Activated T-cell treated with anti-CD3 and anti-CD28 coated beads, Interleukin-2, amount 50 U/mL, for 48 hours (primary cell): ENCODE measurements around the gene TIMP2.
"Not testable (repeated sequence)": the region's sequence is repeated elsewhere in the genome, so short reads cannot be mapped to it uniquely, and the experiment has no call there.

ENCODE experiments used
- DNase-seq, 2 experiments: peaks; one replicate each; pipeline ENCODE4 v3.0.0-alpha.2; 2020

TIMP2 gene

DNA sequence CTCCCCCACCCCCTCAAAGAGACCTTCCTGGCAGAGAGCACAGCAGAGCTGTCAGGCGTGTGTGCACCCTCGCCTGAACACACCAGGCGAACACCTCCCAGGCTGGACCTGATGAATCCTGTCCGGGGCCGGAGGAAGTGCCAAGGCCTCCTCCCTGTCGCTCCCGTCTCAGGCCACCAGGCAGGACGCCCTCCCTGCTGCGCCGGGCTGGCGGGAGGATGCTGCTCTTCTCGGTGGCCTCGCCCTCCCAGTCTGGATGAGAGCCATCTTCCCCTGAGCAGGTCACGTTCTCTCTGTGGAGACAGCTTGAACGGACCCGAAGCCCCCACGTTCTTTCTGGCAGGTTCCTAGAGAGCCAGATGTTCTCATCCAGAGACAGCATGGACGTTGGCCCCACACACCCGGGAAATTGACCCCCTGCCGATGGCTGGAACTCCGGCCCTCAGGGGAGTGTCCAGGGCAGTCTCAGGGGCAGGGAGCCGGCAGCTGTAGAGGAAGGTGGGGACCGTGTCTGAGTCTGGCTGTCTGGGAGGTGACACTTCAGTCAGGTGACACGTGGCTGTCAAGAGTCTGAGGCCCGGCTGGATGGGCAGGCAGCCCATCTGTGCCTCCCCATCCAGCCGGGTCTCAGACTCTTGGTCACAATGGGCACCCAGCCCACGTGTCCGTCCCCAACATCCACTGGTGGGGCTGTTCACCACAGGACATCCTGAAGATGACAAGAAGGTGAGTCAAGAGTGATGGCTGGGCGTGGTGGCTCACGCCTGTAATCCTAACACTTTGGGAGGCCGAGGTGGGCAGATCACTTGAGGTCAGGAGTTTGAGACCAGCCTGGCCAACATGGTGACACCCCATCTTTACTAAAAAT, 5.0 kb upstream of the TIMP2 start:
- no peak for DNase-seq

DNA sequence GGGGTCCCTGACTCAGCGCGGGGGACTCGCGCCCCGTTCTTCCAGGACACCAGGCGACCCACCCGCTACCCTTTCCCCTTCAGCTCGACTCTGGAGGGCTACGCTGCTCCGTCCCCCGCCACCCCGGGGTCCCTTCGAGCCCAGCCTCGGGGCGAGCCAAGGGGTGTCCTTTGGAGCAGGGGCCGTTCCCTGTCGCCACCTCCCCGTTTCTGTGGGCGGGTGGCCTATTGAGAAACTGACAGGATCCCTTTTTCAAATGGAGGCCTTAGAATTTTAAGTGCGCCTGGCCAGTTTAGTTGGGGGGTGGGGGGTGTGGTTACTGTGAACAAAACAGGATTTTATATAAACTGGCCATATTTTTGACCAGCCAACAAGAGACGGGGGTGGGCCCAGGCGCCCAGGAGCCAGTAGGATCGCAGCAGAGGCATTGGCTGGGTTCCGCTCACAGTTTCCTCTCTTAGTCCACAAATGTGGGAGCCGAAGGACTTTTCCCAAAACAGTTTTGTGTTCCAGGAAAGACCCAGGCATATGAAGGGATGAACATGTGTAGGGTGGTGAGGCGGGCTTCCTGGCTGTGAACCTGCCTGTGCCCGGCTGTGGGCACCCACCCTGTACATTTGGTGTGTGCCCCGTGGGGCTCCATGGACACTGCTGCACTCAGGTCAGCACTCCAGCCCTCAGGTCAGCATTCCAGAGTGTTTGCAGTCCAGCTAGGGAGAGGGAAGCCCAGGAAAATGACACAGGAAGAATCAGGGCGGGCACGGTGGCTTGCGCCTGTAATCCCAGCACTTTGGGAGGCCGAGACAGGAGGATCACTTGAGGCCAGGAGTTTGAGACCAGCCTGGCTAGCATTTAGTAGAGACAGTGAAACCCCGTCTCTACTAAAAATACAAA, 722 bp upstream of the TIMP2 start:
- DNase-seq = no peak

DNA sequence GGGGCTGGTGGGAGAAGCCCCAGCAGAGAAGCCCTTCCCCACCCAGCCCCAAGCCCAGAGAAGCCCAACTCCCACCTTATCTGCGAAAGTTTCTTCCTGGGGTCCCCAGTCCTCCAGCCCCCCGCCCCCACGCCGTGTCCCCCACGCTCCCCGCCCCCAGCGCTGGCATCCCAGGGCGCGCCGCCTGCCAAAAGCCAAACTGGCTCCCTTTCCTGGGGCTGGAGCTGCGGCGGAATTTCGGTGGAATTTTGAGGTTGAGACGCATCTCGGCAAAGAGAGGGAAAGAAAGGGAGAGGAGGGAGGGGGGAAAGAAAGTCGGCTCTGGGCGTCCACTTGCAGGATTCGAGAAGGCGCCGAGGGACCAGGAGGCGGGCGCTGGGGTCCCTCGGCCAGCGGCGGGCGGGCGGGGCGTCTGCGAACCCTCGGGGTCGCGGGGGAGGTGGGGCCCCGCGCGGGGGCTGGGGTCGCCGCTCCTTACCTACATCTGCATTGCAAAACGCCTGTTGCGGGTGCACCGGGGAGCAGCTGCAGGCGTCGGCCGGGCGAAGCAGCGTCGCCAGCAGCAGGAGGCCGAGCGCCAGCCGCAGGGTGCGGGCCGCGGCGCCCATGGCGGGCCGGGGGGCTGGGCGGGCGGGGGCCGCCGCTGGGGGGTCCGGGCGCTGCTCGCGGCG, 571 bp downstream of the TIMP2 start:
- no peak for DNase-seq

GRCh38 chr17:78923660-78924453, 1.3 kb downstream of the TIMP2 start:
- DNase-seq = peak; percentile 55 to 65

GRCh38 chr17:78922816-78923498, 2.2 kb downstream of the TIMP2 start:
- DNase-seq = no peak

DNA sequence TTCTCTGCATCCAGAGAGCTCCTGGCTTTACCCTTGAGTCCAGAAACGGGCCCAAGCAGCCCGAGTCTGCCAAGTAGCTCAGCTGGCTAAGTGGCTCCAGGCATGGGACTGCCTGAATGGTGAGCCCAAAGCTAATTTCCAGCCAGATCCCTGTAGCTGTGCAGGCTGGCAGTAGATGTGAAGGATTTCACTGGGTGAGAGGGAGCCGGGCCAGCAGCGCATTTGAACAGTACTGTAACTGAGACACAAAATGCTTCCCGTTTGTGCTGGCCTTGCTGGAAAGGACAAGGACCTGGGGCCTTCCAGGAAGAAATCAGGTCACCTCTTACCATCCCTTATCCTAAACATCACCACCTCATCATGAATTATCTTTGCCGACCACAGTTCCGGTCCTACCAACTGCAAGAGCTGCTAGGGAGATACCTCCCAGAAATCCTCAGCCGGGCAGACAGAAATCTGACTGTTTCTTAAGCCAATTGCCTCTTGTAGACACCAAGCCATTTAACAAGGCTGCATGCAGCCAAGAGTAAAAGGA, 3.7 kb downstream of the TIMP2 start:
- no peak for DNase-seq

DNA sequence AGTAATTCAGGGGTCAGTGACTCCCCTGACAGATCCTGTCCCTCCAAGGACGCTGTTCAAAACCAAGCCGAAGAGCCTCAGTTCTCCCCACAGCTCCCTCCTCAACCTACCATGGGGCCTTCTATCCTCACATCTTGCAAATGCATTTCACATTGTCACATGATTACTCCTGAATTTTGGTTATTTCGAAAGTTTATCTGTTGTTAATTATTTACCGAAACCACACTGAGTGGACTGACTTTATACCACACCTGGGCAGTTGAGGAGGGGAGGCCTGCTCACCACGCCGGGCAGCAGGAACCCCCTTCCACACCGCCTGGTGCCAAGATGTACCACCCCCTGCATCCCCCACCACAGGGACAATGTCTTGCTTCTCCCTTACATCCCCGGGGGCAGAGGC, 4.7 kb downstream of the TIMP2 start:
- no peak for DNase-seq

GRCh38 chr17:78919861-78920450, 5.2 kb downstream of the TIMP2 start:
- DNase-seq = no peak

DNA sequence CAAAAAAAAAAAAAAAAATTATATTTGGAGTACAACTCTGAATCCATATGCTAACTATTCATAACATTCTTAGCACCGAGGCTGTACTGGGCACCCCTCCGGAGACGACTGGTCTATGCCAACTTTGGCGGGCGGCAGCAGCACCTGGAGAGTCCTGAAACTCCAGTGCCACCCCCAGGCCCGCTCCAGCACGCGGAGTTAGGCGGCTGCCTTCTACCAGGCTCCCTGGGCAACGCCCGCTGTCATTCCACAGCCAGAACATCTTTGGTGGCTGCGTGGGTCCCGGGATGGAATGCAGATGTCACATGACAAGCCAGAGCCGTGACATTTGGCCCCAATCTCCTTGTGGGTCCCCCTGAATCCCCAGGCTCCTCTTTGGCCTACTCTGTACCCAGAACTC, 6.2 kb downstream of the TIMP2 start:
- no peak for DNase-seq

GRCh38 chr17:78917451-78918275, 7.5 kb downstream of the TIMP2 start:
- no peak for DNase-seq

GRCh38 chr17:78915872-78916632, 9.1 kb downstream of the TIMP2 start:
- DNase-seq = peak; percentile 39 to 46

DNA sequence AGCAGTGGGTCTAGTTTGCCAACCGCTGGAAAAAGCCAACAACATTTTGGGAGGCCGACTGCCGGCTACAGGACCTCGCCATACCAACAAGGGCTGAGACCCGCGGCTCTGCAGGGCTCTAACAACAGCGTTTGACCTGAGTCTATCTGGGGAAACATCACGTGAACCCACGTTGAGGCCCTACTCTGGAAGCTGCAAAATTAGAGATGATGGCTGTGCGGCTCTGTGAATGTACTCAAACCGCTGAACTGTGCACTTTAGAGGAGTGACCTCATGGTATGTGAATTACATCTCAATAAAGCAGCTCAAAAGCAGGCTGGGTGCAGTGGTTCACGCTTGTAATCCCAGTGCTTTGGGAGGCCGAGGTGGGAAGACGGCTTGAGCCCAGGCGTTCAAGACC, 12.1 kb downstream of the TIMP2 start:
- DNase-seq = no peak

- DNase-seq = no peak
Measured at GRCh38 chr17:78912082-78912481, 13.1 kb downstream of the TIMP2 start.

DNA sequence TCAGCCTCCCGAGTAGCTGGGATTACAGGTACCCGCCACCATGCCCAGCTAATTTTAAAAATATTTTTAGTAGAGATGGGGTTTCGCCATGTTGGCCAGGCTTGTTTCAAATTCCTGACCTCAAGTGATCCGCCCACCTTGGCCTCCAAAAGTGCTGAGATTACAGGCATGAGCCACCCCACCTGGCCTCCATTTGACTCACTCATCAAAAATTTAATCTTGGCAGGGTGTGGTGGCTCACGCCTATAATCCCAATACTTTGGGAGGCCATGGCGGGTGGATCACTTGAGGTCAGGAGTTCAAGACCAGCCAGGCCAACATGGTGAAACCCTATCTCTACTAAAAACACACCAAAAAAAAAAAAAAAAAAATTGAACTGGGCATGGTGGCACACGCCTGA, 13.6 kb downstream of the TIMP2 start:
- not testable (repeated sequence) for DNase-seq

- no peak for DNase-seq
Measured at GRCh38 chr17:78910497-78911284, 14.5 kb downstream of the TIMP2 start.

GRCh38 chr17:78908426-78908825, 16.8 kb downstream of the TIMP2 start:
- no peak for DNase-seq

DNA sequence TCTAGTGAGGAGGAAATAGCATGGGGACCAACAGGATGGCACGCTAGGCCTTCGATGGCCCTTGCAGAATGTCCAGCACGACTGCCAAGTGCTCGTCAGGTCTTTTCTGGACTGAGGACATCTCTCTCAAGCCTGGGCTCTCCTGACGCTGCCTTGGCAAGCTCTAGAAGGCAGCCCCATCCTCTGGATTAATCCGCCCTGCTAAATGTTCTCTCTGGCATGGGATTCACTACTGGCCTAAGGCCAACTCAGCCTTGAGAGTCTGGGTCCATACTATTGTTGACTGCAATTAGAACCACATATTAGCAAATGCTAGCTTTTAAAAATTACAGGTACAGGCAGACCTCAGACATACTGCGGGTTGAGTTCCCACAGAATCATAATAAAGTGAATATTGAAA, 19.6 kb downstream of the TIMP2 start:
- DNase-seq = no peak

- no peak for DNase-seq
Measured at GRCh38 chr17:78905116-78905515, 20.1 kb downstream of the TIMP2 start.

GRCh38 chr17:78904371-78904770, 20.8 kb downstream of the TIMP2 start:
- no peak for DNase-seq
